HG02571 (cell line): Measurements from ENCODE around the gene NAB2.

Experiments used
- ATAC-seq: cut with Tn5 transposase; IDR thresholded peaks from one replicate; pipeline ENCODE4 v1.9.1; 2021; ENCODE audit warnings: mild to moderate bottlenecking, moderate library complexity; ENCODE audit not compliant: unreplicated experiment

Gene NAB2

DNA sequence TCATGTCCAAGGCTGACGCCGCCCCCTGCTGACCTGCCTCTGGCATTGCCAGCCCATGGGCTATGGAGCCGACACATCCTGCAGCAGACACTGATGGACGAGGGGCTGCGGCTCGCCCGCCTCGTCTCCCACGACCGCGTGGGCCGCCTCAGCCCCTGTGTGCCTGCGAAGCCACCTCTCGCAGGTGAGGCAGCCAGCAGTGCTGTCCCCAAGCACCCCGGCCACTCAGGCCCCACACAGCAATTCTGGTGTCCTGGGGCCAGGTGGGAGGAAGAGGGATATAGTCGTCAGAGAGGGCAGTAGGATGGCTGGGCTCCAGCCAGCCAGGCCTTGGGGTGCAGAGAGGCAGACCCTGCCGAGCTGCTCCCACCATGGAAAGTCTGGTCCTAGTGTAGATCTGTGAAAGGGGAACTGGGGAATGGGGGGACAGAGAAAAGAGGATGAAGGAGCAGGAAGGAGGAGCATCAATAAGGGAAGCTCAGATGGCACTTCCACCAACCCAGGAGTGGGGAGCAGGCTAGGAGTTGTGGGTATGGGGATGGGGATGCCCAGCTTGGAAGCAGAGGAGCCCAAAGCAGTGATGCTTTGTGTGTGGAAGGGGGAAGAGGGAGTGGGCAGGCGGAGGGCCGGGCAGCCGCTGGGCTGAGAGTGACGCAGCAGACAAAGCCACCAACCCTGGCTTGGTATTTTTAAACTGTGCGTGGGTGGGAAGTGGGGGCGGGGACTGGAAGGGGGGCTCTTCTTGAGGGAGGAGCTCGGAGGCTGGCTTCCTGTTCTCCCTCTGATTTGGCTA, 4.7 kb downstream of the NAB2 start:
- no peak for ATAC-seq

DNA sequence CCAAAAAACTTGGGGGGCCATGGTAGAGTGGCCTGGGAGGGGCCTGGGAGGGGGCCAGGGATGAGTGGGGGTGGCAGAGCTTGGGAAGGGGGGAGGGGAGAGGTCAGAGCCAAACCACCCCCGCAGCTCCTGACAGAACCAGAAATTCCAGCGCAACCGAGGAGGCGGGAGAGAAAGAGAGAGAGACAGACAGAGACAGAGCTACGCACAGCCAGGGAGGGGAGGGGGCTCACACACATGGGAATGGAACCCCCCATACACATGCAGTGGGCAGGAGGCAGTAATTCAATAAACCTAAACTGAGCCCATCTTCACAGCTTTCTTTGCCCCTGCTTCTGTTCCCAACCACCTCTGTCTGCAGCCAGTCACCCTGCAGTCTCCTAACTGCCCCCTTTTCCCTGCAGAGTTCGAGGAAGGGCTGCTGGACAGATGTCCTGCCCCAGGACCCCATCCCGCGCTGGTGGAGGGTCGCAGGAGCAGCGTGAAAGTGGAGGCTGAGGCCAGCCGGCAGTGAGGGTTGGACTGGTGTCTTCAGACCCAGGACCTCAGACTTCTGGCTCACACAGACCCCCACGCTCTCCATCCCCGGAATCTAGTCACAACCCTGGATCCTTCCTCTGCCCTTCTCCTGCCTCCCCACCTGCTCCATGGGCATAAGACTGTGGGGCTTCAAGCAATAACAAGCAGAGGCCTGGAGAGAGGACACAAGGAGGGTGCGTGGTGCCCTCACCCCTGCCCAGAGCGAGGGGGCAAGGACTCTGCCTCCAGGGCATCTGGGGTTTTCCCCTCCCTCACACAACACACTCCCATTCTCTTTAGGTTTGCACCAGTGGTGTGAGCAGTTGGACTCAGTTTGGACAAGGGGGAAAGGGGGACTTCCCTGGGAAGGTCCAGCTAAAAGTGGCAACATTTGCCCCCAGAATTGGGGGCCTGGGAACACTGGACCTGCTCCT, 5.6 kb downstream of the NAB2 start:
- ATAC-seq, result no peak

DNA sequence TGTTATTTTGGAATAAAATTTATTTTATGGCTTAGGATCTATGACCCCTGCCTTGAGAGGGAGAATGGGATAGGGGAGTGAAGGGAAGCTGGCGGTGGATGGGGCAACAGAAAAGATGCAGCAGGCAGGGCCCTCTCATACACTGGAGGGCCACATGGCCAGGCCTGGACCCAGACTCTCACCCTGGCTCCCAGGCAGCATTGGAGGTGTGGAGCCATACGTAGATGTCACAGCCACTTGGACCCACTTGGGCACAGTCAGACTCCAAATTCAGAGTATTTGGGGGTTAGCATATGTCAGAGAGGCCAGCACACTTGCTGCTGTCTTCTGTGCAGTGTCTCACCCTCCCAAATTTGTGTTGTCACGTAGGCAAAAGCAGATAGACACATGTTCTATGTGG, 6.5 kb downstream of the NAB2 start:
- ATAC-seq, result no peak

DNA sequence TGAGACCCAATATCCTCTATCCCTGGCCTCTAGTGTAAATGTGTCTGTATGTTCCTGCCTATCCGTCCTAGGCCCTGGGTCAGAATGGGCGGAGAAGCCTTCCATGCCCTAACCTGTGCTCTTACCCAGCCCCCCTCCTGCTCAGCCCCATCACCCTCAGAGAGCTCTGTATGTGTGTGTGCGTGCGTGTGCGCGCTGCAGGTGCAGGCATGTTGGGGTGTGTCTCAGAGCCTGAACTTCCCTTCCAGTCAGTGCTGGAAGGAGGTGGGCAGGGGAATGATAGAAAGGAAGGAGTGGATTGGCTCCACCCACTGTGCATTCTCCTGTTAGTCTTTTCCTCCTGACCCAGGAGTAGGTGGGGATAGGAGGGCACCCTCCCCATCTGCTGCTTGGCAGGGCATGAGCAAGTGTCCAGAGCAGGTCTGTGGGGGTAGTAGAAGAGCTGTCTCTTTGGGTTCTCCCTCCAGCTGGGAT, 7.2 kb downstream of the NAB2 start:
- ATAC-seq, result no peak

DNA sequence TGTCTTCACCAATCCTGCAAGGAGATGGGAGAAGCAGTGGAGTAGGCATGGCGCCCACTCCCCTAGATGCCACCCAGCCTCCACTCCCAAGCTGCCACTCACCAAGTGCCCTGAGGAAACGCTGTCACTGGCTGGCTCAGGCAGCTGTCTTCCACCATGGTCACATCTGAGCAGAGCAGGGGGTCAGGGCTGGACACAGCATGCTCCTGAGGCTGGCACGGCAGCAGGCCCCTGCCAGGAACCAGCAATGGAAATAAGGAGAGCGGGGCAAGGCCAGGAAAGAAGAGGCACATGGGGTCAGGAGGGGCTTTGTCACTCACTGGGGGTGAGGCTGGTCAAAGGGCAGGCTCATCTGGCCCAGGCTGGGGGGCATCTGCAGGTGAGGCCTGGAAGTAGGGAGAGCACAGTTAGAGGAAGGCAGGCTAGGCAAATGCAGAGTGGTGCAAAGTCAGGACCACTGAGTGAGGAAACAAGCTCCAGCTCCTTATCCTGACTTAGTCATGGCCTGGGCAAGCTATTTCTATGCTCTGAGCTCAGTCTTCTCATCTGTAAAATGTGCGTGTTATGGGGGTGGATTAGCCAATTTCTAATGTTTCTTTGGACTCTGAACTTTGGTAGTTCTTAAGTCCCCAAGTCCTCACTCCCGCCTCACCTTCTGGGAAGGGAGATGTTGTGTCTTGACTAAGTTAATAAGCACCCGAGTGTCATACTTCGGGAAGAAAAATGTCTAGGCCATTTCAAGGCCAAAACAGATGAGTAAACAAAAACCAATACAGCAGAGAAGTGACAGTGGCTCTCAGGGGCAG, 8.0 kb downstream of the NAB2 start:
- no peak for ATAC-seq

DNA sequence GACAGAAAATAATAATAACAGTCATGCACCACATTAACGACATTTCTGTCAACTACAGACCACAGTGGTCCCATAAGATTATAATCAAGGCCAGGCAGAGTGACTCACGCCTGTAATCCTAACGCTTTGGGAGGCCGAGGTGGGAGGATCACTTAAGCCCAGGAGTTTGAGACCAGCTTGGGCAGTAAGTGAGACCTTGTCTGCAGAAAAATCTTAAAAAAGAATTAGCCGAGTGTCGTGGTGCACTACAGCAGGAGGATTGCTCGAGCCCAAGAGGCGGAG, 8.6 kb downstream of the NAB2 start:
- no peak for ATAC-seq

DNA sequence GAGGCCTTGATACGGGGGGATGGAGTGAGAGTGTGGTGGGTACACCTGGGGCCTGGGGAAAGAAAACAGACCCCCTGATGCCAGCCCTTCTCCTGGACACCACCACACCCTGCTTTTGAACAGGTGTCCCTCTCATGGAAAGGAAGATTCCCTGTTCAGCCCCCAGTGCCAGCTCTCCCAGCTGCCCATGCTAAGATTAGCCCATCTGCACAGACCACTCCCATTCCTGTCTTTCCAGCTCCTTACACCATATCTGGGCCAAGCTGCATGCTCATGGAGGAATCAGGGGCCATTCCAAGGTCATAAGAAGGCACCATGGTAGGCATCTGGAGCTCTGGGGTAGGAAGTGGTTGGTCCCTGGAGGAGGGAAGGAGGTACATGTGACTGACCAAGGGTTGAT, 9.6 kb downstream of the NAB2 start:
- ATAC-seq, result no peak

DNA sequence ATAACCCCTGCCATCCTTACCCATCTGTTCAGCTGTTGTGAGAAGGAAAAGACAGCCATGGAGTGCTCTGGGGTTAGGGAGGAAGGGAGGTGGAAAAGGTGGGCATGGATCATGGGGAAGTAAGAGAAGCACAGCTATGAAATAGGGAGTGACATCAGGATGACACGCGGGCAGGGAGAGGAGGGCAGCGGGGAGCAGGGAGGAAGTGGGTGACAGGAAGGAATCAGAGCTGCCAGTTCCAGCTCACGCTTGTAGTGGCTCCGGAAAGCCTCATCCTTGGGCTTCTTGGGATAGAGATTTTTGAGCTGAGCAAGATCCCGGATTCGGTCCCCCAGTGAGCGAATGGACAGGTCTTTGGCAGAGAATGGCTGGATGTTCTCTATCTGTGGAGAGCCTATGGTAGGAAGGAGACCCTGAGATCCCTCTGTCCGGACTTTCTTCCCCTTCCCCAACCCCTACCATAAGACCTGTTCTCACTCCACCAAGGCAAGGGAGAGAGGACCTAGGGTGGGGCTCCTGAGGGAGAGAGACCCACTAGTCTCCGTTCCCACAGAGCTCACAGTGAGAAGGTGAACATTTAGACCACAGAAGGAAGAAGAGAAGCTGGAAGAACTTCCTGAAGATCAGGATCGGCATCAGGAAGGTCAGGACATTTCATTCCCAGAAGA, 10.3 kb downstream of the NAB2 start:
- ATAC-seq, result no peak

DNA sequence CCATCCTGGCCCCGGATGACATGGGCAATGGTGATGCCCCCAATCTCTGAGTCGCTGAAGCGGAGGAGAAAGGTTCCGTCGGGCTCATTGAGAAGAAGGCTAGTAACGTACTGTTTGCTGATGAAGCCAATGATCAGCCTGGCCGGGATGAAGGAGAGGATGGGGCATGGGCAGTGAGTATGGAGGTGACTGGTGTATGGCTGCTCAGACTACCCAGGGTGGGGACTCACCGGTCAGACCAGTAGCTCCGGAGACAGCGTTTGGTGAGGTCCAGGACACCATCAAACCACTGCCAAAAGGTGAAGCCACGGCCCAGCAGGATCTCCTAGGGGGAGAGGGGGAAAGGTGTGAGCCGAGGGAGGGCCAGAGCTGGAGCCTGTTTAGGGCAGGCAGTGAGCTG, 10.9 kb downstream of the NAB2 start:
- ATAC-seq, result no peak

DNA sequence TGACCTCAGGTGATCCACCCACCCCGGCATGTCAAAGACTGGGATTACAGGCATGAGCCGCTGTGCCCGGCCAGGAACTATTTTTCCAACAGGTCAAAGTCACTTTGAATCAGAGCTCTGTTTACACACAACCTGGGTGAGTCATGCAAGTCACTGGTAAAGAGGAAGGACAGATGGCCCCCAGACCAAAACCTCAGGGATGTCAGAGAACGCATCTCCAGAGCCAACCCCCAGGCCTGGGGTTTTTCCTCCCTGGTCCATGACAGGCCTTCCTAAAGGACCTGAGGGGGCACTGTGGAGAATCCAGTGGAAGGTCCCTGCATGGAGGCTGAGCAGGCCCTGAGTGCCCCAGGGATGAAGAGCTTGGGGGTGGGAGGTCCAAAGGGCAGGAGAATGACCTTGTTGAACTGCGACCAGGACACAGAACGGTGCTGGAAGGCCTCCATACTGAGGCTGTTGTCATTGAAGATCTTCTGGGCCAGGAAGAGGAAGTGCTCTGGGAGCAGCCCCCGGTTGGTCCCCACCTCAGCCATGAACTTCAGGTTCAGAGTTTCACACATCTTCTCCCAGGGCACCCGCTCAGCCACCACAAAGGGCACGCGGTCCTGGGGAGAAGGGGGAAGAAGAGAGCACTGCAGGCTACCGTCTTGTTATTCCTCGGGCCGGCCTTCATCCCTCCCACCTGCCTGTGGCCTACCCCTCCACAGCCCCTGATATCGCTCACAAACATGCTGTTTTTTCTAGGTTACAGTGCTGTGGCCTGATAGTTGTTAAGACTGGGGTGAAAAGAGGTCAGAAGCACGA, 13.2 kb downstream of the NAB2 start:
- no peak for ATAC-seq

DNA sequence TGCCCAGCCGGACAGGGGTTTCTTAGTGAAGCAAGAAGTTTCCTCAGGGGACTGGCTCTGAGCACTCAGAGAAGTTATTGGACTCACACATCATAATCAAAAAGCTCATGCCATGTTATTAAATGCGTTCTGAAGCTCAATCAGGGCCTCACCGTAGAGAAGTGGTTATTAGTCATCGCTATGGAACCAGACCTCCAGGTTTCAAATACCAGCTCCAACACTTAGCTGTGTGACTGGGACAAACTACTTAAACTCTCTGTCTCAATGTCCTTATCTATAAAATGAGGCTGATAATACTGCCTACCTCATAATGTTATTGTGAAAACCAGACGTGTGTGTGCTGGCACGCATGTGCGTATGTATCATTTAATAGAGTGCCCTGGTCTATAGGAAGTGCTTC, 14.9 kb downstream of the NAB2 start:
- ATAC-seq, result no peak

DNA sequence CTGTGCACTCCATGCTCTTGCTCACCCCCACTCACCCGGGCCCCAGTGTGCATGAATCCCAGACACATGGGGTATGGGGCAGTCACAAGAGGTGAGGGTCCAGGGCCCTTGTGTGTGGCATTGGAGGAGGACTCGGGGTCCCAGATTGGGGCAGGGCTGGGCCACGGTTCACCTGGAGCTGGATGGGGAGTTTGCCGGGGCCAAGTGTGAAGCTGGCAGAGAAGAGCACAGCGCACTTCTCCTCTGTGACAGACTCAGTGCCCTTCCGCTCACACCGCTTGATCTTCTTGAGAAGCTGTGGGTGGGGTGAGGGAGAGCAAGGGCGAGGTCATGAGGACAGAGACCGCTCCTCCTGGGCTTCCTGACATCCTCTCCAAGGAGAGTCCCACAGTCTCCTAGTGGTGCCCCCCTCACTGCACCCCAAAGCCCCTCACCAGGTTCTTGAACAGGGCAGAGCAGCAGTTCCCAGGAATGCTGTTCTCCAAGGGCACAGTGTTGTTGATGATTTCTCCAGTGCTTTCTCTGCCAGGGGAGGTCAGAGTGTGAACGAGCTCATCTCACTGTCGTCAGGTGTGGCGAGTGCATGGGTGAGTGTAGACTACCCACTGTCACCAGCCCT, 15.5 kb downstream of the NAB2 start:
- ATAC-seq, result no peak

DNA sequence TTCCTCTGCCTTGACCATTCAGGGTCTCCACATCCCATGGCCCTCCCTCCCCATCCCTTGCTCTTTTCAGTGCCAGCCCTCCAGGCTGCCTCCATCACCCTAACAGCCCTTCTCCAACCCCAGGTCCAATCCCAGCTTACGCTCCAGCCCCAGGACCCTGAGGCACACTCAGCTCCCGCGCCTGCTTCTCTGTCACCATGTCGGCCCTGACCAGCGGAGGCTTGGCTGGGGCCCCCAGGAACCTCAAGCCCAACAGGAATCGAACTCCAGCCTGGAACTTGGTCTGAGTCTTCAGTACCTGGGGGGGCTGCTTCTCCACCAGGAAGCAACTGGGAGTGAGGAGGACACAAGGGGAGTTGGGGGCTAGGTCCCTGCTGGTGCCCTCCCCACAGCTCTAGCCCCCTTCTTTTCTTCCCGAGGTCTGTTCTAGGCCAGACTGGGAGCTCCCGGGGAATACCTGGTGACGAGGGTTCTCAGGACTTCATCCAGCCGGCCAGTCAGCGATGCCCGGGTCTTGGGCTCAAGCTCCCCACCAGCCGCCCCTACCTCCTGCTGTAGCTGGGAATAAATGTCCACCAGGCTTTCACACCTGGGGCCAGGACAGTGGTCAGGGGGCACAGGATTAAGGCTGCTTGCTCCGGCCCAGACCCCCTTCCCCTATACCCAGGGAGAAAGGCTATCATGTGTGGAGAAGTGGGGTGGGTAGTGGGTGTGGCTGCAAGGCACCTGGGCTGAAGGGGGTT, 16.3 kb downstream of the NAB2 start:
- ATAC-seq, result no peak

DNA sequence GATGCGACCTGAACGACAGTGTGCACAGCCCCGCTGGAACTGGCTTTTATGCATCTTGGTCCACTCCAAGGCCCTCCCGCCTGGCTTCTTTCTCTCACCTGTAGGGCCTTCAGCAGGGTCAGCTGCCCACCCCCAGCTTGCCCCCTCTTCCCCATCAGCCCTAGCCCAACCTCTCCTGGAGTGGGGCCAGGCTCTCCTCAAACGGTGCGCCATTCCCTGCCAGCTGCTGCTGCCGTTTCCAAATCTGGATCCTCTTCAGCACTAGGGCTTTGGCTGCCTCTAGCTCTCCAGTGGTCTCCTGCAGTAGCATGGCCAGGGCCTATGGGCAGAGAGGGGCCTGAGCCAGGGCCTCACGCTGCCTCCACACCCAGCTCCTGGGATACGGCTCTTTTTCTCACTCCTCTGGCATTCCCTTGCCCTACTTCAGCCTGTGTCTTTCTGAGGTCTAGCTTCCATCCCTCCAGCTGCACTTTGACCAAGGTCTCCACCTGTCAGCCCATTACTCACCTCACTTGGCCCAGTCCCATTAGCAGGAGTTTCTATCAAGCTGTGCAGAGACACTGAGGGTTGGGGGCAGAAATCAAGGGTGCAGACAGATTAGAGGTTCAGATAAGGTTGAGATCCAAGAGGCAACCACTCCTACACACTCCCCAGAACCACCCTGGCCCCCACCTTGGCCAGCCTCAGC, 17.3 kb downstream of the NAB2 start:
- no peak for ATAC-seq

DNA sequence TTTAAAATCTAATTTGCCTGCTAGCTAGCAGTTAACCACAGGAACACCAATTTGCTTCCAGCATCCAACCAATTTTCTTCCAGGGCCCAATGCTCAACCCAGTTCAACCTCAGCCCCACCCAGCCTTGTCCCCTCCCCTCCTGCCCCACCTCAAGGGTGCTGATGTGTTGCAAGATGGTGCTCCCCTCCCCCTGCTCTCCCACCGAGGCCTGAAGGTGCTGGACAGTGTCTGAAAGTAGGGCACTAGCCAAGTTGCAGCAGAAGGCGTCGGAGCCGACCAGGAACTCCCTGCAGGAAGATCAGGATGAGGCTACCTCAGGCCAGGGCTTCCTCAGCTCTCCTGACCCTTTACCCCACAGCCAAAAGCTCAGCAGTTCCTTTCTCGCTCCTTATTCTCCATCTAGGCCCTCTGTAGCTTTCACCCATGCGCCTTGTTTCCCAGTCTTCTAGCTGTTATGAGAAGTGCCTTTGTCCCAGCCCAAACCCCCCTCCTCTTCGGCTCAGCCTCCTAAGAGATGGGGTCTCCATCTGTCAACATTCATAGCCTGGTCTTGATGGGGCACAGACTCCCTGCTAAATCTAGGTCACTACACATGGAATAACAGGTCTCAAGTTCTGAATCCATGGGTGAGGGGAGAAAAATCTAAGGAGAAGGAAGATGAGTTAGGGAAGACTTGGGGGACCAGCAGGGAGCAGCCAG, 18.7 kb downstream of the NAB2 start:
- no peak for ATAC-seq

DNA sequence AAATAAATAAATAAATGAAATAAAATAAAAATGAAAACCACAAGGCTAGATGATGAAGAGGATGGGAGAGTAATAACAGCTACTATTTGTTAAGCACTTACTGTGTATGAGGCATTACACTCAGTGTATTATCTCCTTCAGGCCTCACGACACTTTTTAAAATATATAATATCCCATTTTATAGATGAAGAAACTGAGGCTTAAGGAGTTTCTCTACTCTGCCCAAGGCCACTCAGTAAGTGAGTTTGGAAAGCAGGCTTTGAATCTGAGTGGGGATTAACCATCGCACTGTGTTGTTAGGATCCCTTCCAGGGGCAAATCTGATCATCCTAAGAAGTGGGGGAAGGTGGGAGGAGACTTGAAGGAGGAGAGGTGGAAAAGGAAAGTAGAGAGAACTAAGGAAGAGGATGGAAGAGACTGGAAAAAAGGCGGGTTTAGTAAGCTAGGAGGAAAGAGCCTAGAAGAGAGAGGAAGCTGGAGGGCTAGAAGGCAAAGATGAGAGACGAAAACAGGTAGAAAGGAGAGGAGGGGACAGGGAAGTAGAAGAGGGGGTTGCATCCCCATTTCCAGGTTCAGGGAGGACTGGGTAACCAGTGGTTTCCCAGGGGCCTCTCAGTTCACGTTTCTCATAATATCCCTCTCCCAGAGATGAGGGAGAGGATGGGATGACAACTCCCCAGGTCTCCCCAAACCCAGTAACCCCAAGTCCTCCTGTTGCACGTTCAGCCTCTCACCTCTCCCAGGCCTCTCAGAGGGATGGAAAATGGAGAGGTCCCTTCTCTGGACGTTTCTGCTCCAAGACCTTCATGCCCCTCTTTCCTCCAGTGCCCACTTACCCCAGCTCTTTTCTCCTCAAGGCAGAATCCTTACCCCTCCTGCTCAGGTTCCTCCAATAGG, 20.5 kb downstream of the NAB2 start:
- ATAC-seq, result no peak
